GM18519 (cell line): ENCODE results near the gene SPEM1.

Experiments
- ATAC-seq: cut with Tn5 transposase; IDR thresholded peaks from one replicate; pipeline ENCODE4 v1.9.1; 2021; ENCODE audit warnings: mild to moderate bottlenecking, moderate library complexity; ENCODE audit not compliant: unreplicated experiment, low FRiP score

Gene SPEM1

GRCh38 chr17:7396147-7396546 is 24.0 kb upstream of the SPEM1 start:
- ATAC-seq, result no peak

- ATAC-seq, result no peak
Observed at GRCh38 chr17:7398612-7399011, 21.5 kb upstream of the SPEM1 start.

- no peak for ATAC-seq
Observed at GRCh38 chr17:7403043-7403726, 16.9 kb upstream of the SPEM1 start.

- ATAC-seq, result no peak
Observed at GRCh38 chr17:7403727-7403976, 16.5 kb upstream of the SPEM1 start.

- peak; percentile 67 for ATAC-seq
Observed at GRCh38 chr17:7403977-7404736, 16.0 kb upstream of the SPEM1 start, which contains the start of gene TMEM256. TMEM256 (minus strand) TSS chr17:7404097; CDS start chr17:7404084, 13 bp downstream.

GRCh38 chr17:7404737-7405349 is 15.3 kb upstream of the SPEM1 start:
- no peak for ATAC-seq

GRCh38 chr17:7405350-7406234 is 14.5 kb upstream of the SPEM1 start:
- ATAC-seq, result no peak

GRCh38 chr17:7406235-7406825 is 13.8 kb upstream of the SPEM1 start:
- no peak for ATAC-seq

- no peak for ATAC-seq
Observed at GRCh38 chr17:7407082-7407481, 13.0 kb upstream of the SPEM1 start.

- ATAC-seq, result no peak
Observed at GRCh38 chr17:7407485-7408251, 12.5 kb upstream of the SPEM1 start, which contains the start of gene NLGN2. NLGN2 (plus strand) TSS chr17:7407845; CDS start chr17:7408256, 411 bp downstream.

- no peak for ATAC-seq
Observed at GRCh38 chr17:7408252-7408727, 11.8 kb upstream of the SPEM1 start.

- no peak for ATAC-seq
Observed at GRCh38 chr17:7408863-7409262, 11.3 kb upstream of the SPEM1 start.

GRCh38 chr17:7409716-7410115 is 10.4 kb upstream of the SPEM1 start:
- ATAC-seq, result no peak

- no peak for ATAC-seq
Observed at GRCh38 chr17:7410634-7411426, 9.3 kb upstream of the SPEM1 start.

GRCh38 chr17:7411427-7411750 is 8.7 kb upstream of the SPEM1 start:
- ATAC-seq, result no peak

GRCh38 chr17:7413346-7413985 is 6.7 kb upstream of the SPEM1 start:
- no peak for ATAC-seq

- no peak for ATAC-seq
Observed at GRCh38 chr17:7414837-7415236, 5.3 kb upstream of the SPEM1 start.

- no peak for ATAC-seq
Observed at GRCh38 chr17:7415784-7416183, 4.3 kb upstream of the SPEM1 start.
